HG02885 (cell line): Measurements from ENCODE around the gene RPH3AL.
"Not testable (repeated sequence)": the region's sequence is repeated elsewhere in the genome, so short reads cannot be mapped to it uniquely, and the experiment has no call there.

Experiments used
- ATAC-seq: cut with Tn5 transposase; IDR thresholded peaks from one replicate; pipeline ENCODE4 v1.9.1; 2021; ENCODE audit warnings: mild to moderate bottlenecking; ENCODE audit not compliant: unreplicated experiment, poor library complexity

RPH3AL gene

GRCh38 chr17:381516-381915 is 28.9 kb upstream of the RPH3AL start:
- ATAC-seq, result no peak

- ATAC-seq, result no peak
These were observed 27.2 kb upstream of the RPH3AL start for GRCh38 chr17:379531-380465.

GRCh38 chr17:378068-378467 is 25.5 kb upstream of the RPH3AL start:
- no peak for ATAC-seq

- no peak for ATAC-seq
These were observed 24.6 kb upstream of the RPH3AL start for GRCh38 chr17:376936-377863.

GRCh38 chr17:373613-374230 is 21.1 kb upstream of the RPH3AL start:
- ATAC-seq, result no peak

- no peak for ATAC-seq
These were observed 19.8 kb upstream of the RPH3AL start for GRCh38 chr17:372157-373152.

- no peak for ATAC-seq
These were observed 19.0 kb upstream of the RPH3AL start for GRCh38 chr17:371583-371982.

GRCh38 chr17:367656-368055 is 15.0 kb upstream of the RPH3AL start:
- ATAC-seq, result not testable (repeated sequence)

- not testable (repeated sequence) for ATAC-seq
These were observed 14.3 kb upstream of the RPH3AL start for GRCh38 chr17:366657-367615.

- no peak for ATAC-seq
These were observed 12.2 kb upstream of the RPH3AL start for GRCh38 chr17:364766-365165.

GRCh38 chr17:364308-364707 is 11.7 kb upstream of the RPH3AL start:
- no peak for ATAC-seq

GRCh38 chr17:362721-363120 is 10.1 kb upstream of the RPH3AL start:
- no peak for ATAC-seq

GRCh38 chr17:360092-360750 is 7.6 kb upstream of the RPH3AL start:
- ATAC-seq, result no peak

GRCh38 chr17:358491-359151 is 6.0 kb upstream of the RPH3AL start:
- no peak for ATAC-seq

- ATAC-seq, result no peak
These were observed 5.0 kb upstream of the RPH3AL start for GRCh38 chr17:357644-358043.

- ATAC-seq, result no peak
These were observed 4.2 kb upstream of the RPH3AL start for GRCh38 chr17:356671-357434.
